Thyroid gland (tissue), 4 donors: ENCODE measurements around the gene SNX21.

ENCODE experiments used
- POLR2A ChIP-seq, 2 donors: fragments of 450-650 bp; IDR thresholded peaks; one replicate each; pipeline ENCODE4 v1.6.1; 2017; ENCODE audit warnings: antibody characterized with exemption in 2 of 2, mild to moderate bottlenecking in 2 of 2, moderate library complexity in 1 of 2
- TF ChIP-seq, protein P1 (sequence below), 6 experiments: fragments of 200-600 bp in 3 of 6; fragments of 450-650 bp in 3 of 6; sonication (generic) in 3 of 6; IDR thresholded peaks; one replicate each; pipeline ENCODE4 v1.5.1; 2016 to 2019; ENCODE audit warnings: antibody characterized with exemption in 6 of 6, mild to moderate bottlenecking in 2 of 6, inconsistent platforms in 1 of 6, moderate library complexity in 1 of 6

DNA sequence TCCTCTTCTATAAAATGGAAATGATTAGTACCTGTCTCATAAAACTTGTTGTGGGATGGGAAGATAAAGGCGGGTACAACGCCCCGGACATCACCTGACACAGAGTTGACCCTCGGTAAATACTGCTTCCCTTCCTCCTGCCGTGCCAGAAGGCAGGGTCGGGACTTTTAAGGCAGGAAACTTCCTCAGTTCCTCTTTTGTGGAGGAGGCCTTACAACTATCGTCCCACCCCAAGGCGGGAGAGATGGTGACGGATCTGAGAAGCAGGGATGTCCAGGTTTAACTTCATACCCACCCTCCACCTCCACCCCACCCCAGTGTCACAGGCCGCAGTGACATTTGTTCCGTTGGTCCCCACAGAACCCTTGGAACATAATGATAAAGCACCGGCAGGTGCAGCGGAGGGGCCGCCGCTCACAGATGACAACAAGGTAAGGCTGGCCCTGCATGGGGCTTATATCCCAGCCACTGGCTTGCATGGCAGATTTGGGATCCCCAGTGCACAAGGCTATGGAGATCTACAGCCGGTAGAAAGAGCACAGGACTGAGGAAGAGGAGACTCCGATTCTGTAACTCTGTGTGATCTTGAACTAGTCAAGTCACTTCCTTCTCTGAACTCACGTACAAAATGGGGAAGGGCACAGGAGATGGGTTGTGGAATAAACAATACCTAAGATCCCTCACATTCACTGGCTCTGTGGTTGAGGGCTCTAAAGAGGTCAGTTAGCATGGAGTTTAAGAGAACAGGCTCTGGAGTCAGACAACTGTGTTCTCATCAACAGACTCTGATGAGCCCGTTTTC, 41.1 kb upstream of the SNX21 start:
- TF ChIP-seq, protein P1, sequence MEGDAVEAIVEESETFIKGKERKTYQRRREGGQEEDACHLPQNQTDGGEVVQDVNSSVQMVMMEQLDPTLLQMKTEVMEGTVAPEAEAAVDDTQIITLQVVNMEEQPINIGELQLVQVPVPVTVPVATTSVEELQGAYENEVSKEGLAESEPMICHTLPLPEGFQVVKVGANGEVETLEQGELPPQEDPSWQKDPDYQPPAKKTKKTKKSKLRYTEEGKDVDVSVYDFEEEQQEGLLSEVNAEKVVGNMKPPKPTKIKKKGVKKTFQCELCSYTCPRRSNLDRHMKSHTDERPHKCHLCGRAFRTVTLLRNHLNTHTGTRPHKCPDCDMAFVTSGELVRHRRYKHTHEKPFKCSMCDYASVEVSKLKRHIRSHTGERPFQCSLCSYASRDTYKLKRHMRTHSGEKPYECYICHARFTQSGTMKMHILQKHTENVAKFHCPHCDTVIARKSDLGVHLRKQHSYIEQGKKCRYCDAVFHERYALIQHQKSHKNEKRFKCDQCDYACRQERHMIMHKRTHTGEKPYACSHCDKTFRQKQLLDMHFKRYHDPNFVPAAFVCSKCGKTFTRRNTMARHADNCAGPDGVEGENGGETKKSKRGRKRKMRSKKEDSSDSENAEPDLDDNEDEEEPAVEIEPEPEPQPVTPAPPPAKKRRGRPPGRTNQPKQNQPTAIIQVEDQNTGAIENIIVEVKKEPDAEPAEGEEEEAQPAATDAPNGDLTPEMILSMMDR (IDR thresholded peaks at IDR 0.05): no peak
- no peak for TF ChIP-seq POLR2A (IDR thresholded peaks at IDR 0.05)
